ENCODE data around the gene BRIP1. TPM values are rescaled to one million over a fixed set of nuclear protein-coding genes. Genes with fewer than 3 reads are reported as not detected.

The BRIP1 gene
- total and polyA plus RNA-seq, 2 donors (not counting 1 experiment from before 2014, with no cell fraction given) = 4.0 to 8.1 TPM

GRCh38 chr17:61875285-61875684 lies 12.0 kb upstream of the BRIP1 start:
- Histone ChIP-seq H3K4me2 (ENCODE audit: extremely low read depth, insufficient read depth, low read length) (no peak overlapping the region), H3K4me1 (ENCODE audit: control insufficient read depth, extremely low read depth, insufficient read depth, low read length) (no peaks in the 10 kb centered on the region), H3K9ac (ENCODE audit: insufficient read depth, low read length) (no peak overlapping the region), H4K20me1 (ENCODE audit: control insufficient read depth, extremely low read depth, insufficient read depth, low read length) (no peaks in the 10 kb centered on the region), H3K36me3 (ENCODE audit: control insufficient read depth, insufficient read depth, low read length) (no peaks in the 10 kb centered on the region), H3K27ac (ENCODE audit: insufficient read depth, low read length) (no peak overlapping the region), H3K9me3 (ENCODE audit: control insufficient read depth, insufficient read depth, low read depth, low read length) (no peaks in the 10 kb centered on the region), H3K79me2 (ENCODE audit: control insufficient read depth, insufficient read depth, low read length) (no peaks in the 10 kb centered on the region), H3K27me3 (ENCODE audit: control insufficient read depth, insufficient read depth, low read length) (no peaks in the 10 kb centered on the region), H2AFZ (ENCODE audit: low read length) (no peak overlapping the region), H3K4me3 (replicated peaks in 1 of 4; ENCODE audit: control extremely low read depth in 1 of 4, insufficient read depth in 1 of 4, low read depth in 3 of 4, low read length in 4 of 4) (no peak overlapping the region)
- TF ChIP-seq CTCF (conservative IDR thresholded peaks at IDR 0.05 in 1 of 2, IDR thresholded peaks at IDR 0.05 in 1 of 2; ENCODE audit: low read depth in 1 of 2, low read length in 2 of 2) (no peak), EZH2 (IDR thresholded peaks at IDR 0.05; ENCODE audit: low read length, missing control alignments) (no peak)
- DNase-seq (ENCODE audit: low read depth in 2 of 2) = no peak

- Histone ChIP-seq H3K4me1 (ENCODE audit: control insufficient read depth, extremely low read depth, insufficient read depth, low read length) (no peaks in the 10 kb centered on the region), H3K79me2 (ENCODE audit: control insufficient read depth, insufficient read depth, low read length) (no peaks in the 10 kb centered on the region), H2AFZ (ENCODE audit: low read length) (no peak overlapping the region), H4K20me1 (ENCODE audit: control insufficient read depth, extremely low read depth, insufficient read depth, low read length) (no peaks in the 10 kb centered on the region), H3K9me3 (ENCODE audit: control insufficient read depth, insufficient read depth, low read depth, low read length) (no peaks in the 10 kb centered on the region), H3K4me2 (ENCODE audit: extremely low read depth, insufficient read depth, low read length) (no peak overlapping the region), H3K27me3 (ENCODE audit: control insufficient read depth, insufficient read depth, low read length) (no peaks in the 10 kb centered on the region), H3K9ac (ENCODE audit: insufficient read depth, low read length) (no peak overlapping the region), H3K36me3 (ENCODE audit: control insufficient read depth, insufficient read depth, low read length) (no peaks in the 10 kb centered on the region), H3K27ac (ENCODE audit: insufficient read depth, low read length) (no peak overlapping the region), H3K4me3 (replicated peaks in 1 of 4; ENCODE audit: control extremely low read depth in 1 of 4, insufficient read depth in 1 of 4, low read depth in 3 of 4, low read length in 4 of 4) (no peak overlapping the region)
- no peak for TF ChIP-seq EZH2 (IDR thresholded peaks at IDR 0.05; ENCODE audit: low read length, missing control alignments)
- TF ChIP-seq CTCF (conservative IDR thresholded peaks at IDR 0.05 in 1 of 2, IDR thresholded peaks at IDR 0.05 in 1 of 2; ENCODE audit: low read depth in 1 of 2, low read length in 2 of 2) = no peak
- DNase-seq (ENCODE audit: low read depth in 2 of 2) = no peak
Measured at GRCh38 chr17:61874075-61874474, 10.7 kb upstream of the BRIP1 start.

- no peak for TF ChIP-seq EZH2 (IDR thresholded peaks at IDR 0.05; ENCODE audit: low read length, missing control alignments)
- TF ChIP-seq CTCF (conservative IDR thresholded peaks at IDR 0.05 in 1 of 2, IDR thresholded peaks at IDR 0.05 in 1 of 2; ENCODE audit: low read depth in 1 of 2, low read length in 2 of 2) = no peak
- no peaks in the 10 kb centered on the region for H3K27me3 ChIP-seq (ENCODE audit: control insufficient read depth, insufficient read depth, low read length)
- DNase-seq (ENCODE audit: low read depth in 2 of 2) = no peak
- H3K79me2 ChIP-seq (ENCODE audit: control insufficient read depth, insufficient read depth, low read length) = no peaks in the 10 kb centered on the region
- no peaks in the 10 kb centered on the region for H3K4me1 ChIP-seq (ENCODE audit: control insufficient read depth, extremely low read depth, insufficient read depth, low read length)
- no peak overlapping the region for H3K4me3 ChIP-seq (replicated peaks in 1 of 4; ENCODE audit: control extremely low read depth in 1 of 4, insufficient read depth in 1 of 4, low read depth in 3 of 4, low read length in 4 of 4)
- no peaks in the 10 kb centered on the region for H4K20me1 ChIP-seq (ENCODE audit: control insufficient read depth, extremely low read depth, insufficient read depth, low read length)
- no peak overlapping the region for H3K4me2 ChIP-seq (ENCODE audit: extremely low read depth, insufficient read depth, low read length)
- no peak overlapping the region for H3K27ac ChIP-seq (ENCODE audit: insufficient read depth, low read length)
- H2AFZ ChIP-seq (ENCODE audit: low read length) = no peak overlapping the region
- no peaks in the 10 kb centered on the region for H3K36me3 ChIP-seq (ENCODE audit: control insufficient read depth, insufficient read depth, low read length)
- H3K9me3 ChIP-seq (ENCODE audit: control insufficient read depth, insufficient read depth, low read depth, low read length) = no peaks in the 10 kb centered on the region
- H3K9ac ChIP-seq (ENCODE audit: insufficient read depth, low read length) = no peak overlapping the region
Measured at GRCh38 chr17:61872099-61872498, 8.8 kb upstream of the BRIP1 start.
